B cell (primary cell): ENCODE results near the gene ALKAL2.
"Not testable (repeated sequence)": the region's sequence is repeated elsewhere in the genome, so short reads cannot be mapped to it uniquely, and the experiment has no call there.

ENCODE experiments used
- EZH2 ChIP-seq: IDR thresholded peaks from 2 replicates; pipeline ENCODE4 v1.6.1; 2012; ENCODE audit warnings: borderline replicate concordance, low read depth, mild to moderate bottlenecking, moderate library complexity, low read length; ENCODE audit not compliant: insufficient read depth, poor library complexity, severe bottlenecking
- TF ChIP-seq, protein P1 (sequence below): fragments of 200-600 bp; IDR thresholded peaks from one replicate; pipeline ENCODE4 v1.8.0; 2022; ENCODE audit warnings: antibody characterized with exemption, mild to moderate bottlenecking

DNA sequence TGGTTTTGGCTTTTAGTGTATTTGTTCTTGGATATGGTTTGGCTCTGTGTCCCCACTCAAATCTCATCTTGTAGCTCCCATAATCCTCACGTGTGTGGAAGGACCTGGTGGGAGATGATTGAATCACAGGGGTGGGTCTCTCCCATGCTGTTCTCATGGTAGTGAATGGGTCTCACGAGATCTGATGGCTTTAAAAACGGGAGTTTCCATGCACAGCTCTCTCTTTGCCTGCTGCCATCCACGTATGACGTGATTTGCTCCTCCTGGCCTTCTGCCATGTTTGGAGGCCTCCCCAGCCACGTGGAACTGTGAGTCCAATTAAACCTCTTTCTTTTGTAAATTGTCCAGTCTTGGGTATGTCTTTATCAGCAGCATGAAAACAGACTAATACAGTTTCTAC is 28.0 kb upstream of the ALKAL2 start:
- TF ChIP-seq, protein P1, sequence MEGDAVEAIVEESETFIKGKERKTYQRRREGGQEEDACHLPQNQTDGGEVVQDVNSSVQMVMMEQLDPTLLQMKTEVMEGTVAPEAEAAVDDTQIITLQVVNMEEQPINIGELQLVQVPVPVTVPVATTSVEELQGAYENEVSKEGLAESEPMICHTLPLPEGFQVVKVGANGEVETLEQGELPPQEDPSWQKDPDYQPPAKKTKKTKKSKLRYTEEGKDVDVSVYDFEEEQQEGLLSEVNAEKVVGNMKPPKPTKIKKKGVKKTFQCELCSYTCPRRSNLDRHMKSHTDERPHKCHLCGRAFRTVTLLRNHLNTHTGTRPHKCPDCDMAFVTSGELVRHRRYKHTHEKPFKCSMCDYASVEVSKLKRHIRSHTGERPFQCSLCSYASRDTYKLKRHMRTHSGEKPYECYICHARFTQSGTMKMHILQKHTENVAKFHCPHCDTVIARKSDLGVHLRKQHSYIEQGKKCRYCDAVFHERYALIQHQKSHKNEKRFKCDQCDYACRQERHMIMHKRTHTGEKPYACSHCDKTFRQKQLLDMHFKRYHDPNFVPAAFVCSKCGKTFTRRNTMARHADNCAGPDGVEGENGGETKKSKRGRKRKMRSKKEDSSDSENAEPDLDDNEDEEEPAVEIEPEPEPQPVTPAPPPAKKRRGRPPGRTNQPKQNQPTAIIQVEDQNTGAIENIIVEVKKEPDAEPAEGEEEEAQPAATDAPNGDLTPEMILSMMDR, result not testable (repeated sequence)
- not testable (repeated sequence) for TF ChIP-seq EZH2
